GM10266 (cell line): ENCODE results near the gene CAP2.

ENCODE experiments used
- DNase-seq: peaks from one replicate; pipeline ENCODE4 v3.0.0; 2012; ENCODE audit errors: extremely low spot score
- TF ChIP-seq, protein P1 (sequence below): IDR thresholded peaks from 2 replicates; pipeline ENCODE4 v1.5.1; 2012; ENCODE audit warnings: mild to moderate bottlenecking, low read depth; ENCODE audit not compliant: control insufficient read depth, insufficient read depth; ENCODE audit errors: missing control alignments

CAP2 gene

DNA sequence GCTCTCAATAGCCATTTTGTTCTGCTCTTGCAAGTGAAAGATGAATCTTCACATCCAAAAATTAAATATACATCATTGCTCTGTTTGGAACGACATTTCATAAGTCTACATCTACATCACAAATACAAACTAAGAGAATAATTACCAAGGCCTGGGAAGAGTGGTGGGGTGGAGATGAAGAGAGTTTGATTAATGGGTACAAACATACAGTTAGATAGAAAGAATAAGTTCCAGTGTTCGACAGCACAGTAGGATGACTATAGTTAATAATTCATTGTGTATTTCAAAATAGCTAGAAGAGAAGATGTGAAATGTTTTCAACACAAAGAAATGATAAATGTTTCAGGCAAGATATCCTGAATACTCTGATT is 38.0 kb upstream of the CAP2 start:
- TF ChIP-seq, protein P1, sequence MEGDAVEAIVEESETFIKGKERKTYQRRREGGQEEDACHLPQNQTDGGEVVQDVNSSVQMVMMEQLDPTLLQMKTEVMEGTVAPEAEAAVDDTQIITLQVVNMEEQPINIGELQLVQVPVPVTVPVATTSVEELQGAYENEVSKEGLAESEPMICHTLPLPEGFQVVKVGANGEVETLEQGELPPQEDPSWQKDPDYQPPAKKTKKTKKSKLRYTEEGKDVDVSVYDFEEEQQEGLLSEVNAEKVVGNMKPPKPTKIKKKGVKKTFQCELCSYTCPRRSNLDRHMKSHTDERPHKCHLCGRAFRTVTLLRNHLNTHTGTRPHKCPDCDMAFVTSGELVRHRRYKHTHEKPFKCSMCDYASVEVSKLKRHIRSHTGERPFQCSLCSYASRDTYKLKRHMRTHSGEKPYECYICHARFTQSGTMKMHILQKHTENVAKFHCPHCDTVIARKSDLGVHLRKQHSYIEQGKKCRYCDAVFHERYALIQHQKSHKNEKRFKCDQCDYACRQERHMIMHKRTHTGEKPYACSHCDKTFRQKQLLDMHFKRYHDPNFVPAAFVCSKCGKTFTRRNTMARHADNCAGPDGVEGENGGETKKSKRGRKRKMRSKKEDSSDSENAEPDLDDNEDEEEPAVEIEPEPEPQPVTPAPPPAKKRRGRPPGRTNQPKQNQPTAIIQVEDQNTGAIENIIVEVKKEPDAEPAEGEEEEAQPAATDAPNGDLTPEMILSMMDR = no peak

DNA sequence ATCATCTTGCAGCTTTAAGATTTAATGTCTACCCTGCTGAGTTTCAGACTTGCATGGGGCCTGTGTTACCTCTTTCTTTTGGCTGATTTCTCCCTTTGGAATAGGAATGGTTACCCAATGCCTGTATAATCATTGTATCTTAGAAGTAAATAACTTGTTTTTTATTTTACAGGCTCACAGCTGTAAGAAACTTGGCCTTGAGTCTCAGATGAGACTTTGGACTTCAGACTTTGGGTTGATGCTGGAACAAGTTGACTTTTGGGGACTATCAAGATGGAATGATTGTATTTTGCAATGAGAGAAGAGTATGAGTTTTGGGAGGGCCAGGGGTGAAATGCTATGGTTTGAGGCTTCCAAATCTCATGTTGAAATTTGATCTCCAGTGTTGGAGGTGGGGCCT is 34.9 kb upstream of the CAP2 start:
- TF ChIP-seq, protein P1 = no peak
- DNase-seq = no peak

More for the DNA sequence above, 38.0 kb upstream of the CAP2 start:
- no peak for DNase-seq

DNA sequence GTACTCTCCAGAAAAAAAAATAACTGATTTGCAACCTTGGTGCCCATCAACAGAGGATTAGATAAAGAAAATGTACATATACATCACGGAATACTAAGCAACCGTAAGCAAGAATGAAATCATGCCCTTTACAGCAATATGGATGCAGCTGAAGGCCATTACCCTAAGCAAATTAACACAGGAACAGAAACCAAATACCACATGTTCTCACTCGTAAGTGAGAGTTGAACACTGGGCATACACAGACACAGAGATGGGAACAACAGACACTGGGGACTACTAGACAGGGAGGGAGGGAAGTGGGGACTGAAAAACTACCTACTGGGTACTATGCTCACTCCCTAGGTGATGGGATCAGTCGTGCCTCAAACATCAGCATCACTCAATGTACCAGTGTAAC is 32.8 kb upstream of the CAP2 start:
- TF ChIP-seq, protein P1 = no peak
- DNase-seq = no peak

DNA sequence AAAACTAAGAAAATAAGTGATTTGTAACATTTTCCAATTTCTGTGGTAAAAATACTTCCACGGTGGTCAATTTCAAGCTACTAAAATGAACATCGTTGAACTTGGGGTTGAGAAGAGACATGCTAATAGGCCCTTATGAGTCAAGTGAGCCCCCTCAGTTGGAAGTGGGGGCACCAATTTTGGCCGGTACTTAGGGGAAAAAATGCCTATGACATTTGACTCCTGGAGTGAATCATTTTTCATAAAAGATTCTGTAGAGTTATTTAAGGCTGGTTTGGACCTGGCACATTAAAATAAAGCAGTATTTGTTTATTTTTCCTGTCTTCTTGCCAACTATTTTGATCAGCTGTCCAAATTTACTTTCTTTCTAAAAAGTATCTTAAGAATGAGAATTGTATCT is 32.4 kb upstream of the CAP2 start:
- no peak for DNase-seq
- TF ChIP-seq, protein P1 = no peak

DNA sequence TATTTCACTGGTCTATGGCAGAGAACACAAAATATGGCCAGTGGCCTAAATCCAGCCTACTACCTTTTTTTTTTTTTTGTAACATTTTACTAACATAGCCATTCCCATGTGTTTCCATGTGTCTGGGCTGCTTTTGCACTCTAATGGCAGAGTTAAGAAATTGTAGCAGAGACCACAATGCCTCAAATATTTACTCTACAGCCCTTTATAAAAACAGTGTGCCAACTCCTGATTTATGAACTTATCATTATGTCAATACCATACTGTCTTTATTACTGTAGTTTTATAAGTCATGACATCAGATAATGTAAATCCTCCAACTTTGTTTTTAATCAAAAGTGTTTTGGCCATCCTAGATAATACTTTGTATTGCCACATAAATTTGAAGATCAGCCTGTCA is 27.4 kb upstream of the CAP2 start:
- TF ChIP-seq, protein P1 = no peak
- DNase-seq = no peak

DNA sequence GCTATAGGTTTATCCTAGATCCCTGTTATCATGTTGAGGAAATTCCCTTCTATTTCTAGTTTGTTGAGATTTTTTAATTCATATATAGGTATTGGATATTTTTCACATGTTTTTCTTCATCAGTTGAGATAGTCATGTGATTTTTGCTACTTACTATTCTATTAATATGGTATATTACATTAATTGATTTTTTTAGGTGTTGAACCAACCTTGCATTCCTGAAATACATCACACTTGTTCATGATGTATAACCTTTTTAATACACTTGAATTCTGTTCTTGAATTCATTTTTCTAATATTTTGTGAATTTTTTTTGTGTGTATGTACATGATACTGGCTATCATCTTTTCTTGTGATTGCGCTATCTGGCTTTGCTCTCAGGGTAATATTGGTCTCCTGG is 25.5 kb upstream of the CAP2 start:
- TF ChIP-seq, protein P1 = no peak
- DNase-seq = no peak

DNA sequence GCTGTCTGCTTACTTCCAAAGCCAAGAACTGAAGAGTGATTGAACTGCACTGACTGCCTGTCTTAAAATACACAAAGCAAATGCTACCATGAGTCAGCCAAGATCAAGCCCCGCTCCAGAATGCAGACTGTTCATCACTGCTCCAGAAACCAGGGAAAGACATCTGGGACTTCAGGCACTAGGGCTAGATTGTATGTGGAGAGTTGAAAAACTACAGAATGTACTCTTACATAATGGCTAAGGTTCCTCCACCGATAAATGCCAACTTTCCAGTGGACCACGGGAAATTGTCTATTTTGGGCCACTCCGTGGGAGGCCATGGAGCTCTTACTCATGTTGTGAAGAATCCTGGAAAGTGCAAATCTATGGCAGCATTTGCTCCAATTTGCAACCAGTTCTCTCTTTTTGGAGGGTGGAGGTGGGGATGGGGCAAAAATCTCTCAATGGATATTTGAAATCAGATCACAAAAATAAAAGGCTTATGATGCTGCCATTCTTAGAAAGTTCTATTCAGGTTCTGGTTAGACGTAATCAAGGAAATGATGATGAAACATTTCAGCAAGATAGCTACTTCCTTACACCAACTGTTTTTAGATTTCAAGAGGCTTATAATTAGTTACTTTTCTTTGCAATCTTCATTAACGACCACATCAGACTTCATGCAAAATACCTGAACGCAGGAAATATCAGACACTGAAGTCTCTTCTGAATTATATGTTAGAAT is 11.8 kb upstream of the CAP2 start:
- DNase-seq = no peak
- TF ChIP-seq, protein P1 = no peak
